DOHH2 (cell line): ENCODE measurements around the gene HSPBP1.

Experiments used
- H3F3A ChIP-seq: fragments of 200-600 bp; sonication (generic), shearing (Covaris generic); 2 replicates; pipeline ENCODE4 v1.6.0; 2016; ENCODE audit warnings: antibody characterized with exemption, mild to moderate bottlenecking; ENCODE audit not compliant: control insufficient read depth, insufficient read depth
- H3K27ac ChIP-seq: fragments of 200-600 bp; sonication (generic); 2 replicates; pipeline ENCODE4 v1.5.1; 2014; ENCODE audit warnings: low read depth, mild to moderate bottlenecking, low read length, moderate library complexity
- H3K27me3 ChIP-seq: fragments of 200-600 bp; sonication (generic); 2 replicates; pipeline ENCODE4 v1.6.1; 2014; ENCODE audit warnings: mild to moderate bottlenecking, low read length, mixed read lengths; ENCODE audit not compliant: control insufficient read depth
- H3K36me3 ChIP-seq: fragments of 200-600 bp; sonication (generic); 2 replicates; pipeline ENCODE4 v1.6.1; 2014; ENCODE audit warnings: mild to moderate bottlenecking, low read length, moderate library complexity, mixed read lengths; ENCODE audit not compliant: control insufficient read depth
- H3K4me1 ChIP-seq: fragments of 200-600 bp; sonication (generic); 2 replicates; pipeline ENCODE4 v1.6.1; 2014; ENCODE audit warnings: mild to moderate bottlenecking, low read length, mixed read lengths; ENCODE audit not compliant: control insufficient read depth
- H3K4me2 ChIP-seq: fragments of 200-600 bp; sonication (generic); 2 replicates; pipeline ENCODE4 v1.6.0; 2014; ENCODE audit warnings: mild to moderate bottlenecking, low read length, moderate library complexity
- H3K4me3 ChIP-seq: fragments of 200-600 bp; sonication (generic); 2 replicates; pipeline ENCODE4 v1.5.1; 2014; ENCODE audit warnings: mild to moderate bottlenecking, low read length, mixed read lengths
- H3K79me2 ChIP-seq: fragments of 200-600 bp; sonication (generic); 2 replicates; pipeline ENCODE4 v1.6.1; 2014; ENCODE audit warnings: mild to moderate bottlenecking, low read length, mixed read lengths; ENCODE audit not compliant: control insufficient read depth
- H3K9me2 ChIP-seq: fragments of 200-600 bp; sonication (generic); replicated peaks from 2 replicates; pipeline ENCODE4 v1.6.1; 2014; ENCODE audit warnings: mild to moderate bottlenecking, low read length, mixed read lengths; ENCODE audit not compliant: control insufficient read depth
- H3K9me3 ChIP-seq: fragments of 200-600 bp; sonication (generic); 2 replicates; pipeline ENCODE4 v1.6.1; 2014; ENCODE audit warnings: antibody characterized with exemption, low read length, mixed read lengths; ENCODE audit not compliant: control insufficient read depth, insufficient read depth
- H4K20me1 ChIP-seq: fragments of 200-600 bp; sonication (generic); 2 replicates; pipeline ENCODE4 v1.6.0; 2014; ENCODE audit warnings: low read depth, mild to moderate bottlenecking, antibody characterized with exemption, low read length, moderate library complexity; ENCODE audit not compliant: control insufficient read depth, insufficient read depth
- EZH2phosphoT487 ChIP-seq: fragments of 200-600 bp; sonication (generic); IDR thresholded peaks from 2 replicates; pipeline ENCODE4 v1.6.1; 2017; ENCODE audit warnings: borderline replicate concordance, mild to moderate bottlenecking, antibody characterized with exemption, low read length, moderate library complexity, mixed read lengths
- TF ChIP-seq, protein P1 (sequence below): fragments of 200-600 bp; sonication (generic); IDR thresholded peaks from one replicate; pipeline ENCODE4 v1.5.1; 2014; ENCODE audit warnings: antibody characterized with exemption, mild to moderate bottlenecking, low read depth, low read length; ENCODE audit not compliant: poor library complexity, severe bottlenecking

HSPBP1 gene

DNA sequence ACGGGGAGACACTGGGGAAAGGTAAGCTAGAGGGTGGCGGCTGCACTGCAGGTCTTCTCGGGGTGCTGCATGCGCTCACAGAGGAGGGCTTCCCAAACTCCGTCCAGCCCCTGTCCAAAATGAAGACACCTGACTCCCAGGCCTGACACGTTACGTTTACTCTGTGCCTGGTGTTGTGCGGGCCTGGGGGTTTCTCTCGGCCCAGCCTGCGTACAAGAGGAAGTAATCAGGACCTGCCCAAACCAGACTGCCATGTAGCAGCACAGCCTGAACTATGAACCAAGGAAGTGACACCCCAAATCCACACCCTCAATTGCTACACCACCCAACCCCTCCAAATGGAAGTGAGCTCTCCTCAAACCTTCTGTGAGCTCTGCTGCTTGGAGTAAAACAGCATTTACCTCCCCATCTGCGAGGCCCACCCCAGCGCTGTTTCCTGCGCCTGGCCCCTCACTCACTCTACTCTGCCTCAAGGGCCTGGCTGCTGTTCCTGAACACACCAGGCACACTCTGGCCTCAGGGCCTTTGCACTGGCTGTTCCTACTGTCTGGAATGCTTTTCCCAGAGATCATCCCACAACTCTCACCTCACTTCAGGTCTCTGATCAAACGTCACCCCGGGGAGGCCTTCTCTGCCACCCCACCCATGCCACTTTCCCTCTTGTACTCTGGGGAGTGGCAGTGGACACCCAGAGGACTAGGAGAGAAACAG is 3.0 kb downstream of the HSPBP1 start:
- peak overlapping the region; percentile 72 for H3K4me3 ChIP-seq

DNA sequence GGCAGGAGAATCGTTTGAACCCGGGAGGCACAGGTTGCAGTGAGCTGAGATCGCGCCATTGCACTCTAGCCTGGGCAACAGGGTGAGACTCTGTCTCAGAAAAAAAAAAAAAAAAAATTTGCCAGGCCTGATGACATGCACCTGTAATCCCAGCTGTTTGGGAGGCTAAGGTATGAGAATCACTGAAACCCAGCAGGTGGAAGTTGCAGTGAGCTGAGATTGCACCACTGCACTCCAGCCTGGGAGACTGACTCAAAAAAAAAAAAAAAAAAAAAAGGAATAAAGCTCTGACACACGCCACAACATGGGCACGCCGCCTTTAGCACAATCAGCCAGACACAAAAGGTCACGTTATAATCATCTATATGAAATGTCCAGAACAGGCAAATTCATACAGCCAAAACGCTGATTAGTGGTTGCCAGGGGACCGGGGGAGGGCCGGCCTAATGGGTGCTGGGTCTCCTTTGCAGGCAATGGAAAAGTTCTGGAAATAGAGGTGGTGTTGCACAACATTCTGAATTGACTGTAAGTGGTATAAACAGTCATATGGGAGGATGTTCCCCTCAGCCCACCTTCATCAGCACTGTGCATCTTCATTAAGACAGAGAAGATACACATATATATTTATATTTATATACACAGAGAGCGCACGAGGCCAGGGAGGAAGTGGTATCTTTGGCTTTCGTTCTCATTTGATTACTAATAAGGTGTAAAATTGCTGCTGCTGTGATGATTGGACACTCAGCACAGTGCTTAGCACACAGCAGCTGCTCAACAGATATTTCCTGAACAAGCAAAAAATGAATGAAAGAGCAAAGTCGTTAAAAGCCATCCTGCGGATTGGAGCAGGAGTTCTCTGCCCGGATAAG is 3.8 kb downstream of the HSPBP1 start:
- Histone ChIP-seq H3K27me3 (no peaks in the 10 kb centered on the region; the same call in 1 of the 2 replicates), H3K9me2 (no peaks in the 10 kb centered on the region), H3K36me3 (peaks cover 29% of the 10 kb centered on the region), H3K4me3 (peak overlapping the region; percentile 72), H3K4me2 (peak overlapping the region; percentile 92), H3K4me1 (peaks cover 60% of the 10 kb centered on the region), H3K9me3 (no peaks in the 10 kb centered on the region), H3K79me2 (peaks cover 14% of the 10 kb centered on the region), H3K27ac (peak overlapping the region; percentile 94), H4K20me1 (0 out of 2 replicates have a peak, but pooled peaks cover 9% of the 10 kb centered on the region), H3F3A (peaks cover 28% of the 10 kb centered on the region)
- TF ChIP-seq, protein P1, sequence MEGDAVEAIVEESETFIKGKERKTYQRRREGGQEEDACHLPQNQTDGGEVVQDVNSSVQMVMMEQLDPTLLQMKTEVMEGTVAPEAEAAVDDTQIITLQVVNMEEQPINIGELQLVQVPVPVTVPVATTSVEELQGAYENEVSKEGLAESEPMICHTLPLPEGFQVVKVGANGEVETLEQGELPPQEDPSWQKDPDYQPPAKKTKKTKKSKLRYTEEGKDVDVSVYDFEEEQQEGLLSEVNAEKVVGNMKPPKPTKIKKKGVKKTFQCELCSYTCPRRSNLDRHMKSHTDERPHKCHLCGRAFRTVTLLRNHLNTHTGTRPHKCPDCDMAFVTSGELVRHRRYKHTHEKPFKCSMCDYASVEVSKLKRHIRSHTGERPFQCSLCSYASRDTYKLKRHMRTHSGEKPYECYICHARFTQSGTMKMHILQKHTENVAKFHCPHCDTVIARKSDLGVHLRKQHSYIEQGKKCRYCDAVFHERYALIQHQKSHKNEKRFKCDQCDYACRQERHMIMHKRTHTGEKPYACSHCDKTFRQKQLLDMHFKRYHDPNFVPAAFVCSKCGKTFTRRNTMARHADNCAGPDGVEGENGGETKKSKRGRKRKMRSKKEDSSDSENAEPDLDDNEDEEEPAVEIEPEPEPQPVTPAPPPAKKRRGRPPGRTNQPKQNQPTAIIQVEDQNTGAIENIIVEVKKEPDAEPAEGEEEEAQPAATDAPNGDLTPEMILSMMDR = no peak
- TF ChIP-seq EZH2phosphoT487 = no peak

More for the DNA sequence above, 3.0 kb downstream of the HSPBP1 start:
- Histone ChIP-seq H3K4me1 (peaks cover 67% of the 10 kb centered on the region), H3F3A (peaks cover 28% of the 10 kb centered on the region), H3K27ac (peak overlapping the region; percentile 94), H3K36me3 (peaks cover 29% of the 10 kb centered on the region), H4K20me1 (0 out of 2 replicates have a peak, but pooled peaks cover 9% of the 10 kb centered on the region), H3K9me3 (no peaks in the 10 kb centered on the region), H3K9me2 (no peaks in the 10 kb centered on the region), H3K79me2 (peaks cover 14% of the 10 kb centered on the region), H3K4me2 (peak overlapping the region; percentile 92), H3K27me3 (no peaks in the 10 kb centered on the region; the same call in 1 of the 2 replicates)
- TF ChIP-seq, protein P1 = no peak

DNA sequence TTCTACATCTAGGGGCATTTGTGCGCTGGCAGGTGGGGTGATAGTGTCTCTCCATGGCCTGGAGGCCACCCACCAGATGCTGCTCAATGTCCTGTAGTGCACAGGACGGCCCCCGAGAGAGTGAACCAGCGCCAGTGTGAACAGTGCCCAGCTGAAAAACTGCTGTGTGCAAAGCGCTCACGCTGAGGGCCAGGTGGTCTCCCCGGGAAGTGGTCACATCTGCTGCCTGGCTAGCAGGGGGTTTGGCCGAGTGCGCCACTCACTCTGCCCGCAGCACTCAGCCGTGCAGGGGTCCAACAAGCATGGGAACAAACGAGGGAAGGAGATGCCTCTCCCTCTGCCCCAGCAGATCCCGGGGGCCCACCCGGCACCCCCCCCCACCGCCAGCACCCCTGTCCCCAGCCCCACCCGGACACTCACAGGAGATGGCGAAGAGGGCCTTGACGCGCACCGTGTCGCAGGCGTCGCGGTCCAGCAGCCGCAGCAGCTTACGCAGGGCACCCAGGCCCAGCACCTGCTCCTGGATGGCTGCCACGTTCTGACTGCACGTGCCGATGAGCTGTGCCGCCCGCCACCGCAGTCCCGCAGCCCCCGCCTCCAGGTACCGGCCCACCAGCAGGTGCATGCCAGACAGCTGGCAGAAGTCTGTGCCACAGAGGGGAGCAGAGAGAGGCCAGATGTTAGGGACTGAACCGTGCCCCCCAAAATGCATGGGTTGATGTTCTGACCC is 5.8 kb downstream of the HSPBP1 start:
- Histone ChIP-seq H3K9me2 (no peaks in the 10 kb centered on the region), H3K4me1 (peaks cover 46% of the 10 kb centered on the region), H3K9me3 (no peaks in the 10 kb centered on the region), H3F3A (peaks cover 23% of the 10 kb centered on the region), H3K27me3 (no peaks in the 10 kb centered on the region; the same call in 1 of the 2 replicates), H3K4me3 (no peak overlapping the region), H3K4me2 (no peak overlapping the region), H4K20me1 (0 out of 2 replicates have a peak, but pooled peaks cover 9% of the 10 kb centered on the region), H3K36me3 (peaks cover 29% of the 10 kb centered on the region), H3K27ac (no peak overlapping the region), H3K79me2 (peaks cover 9% of the 10 kb centered on the region)
- no peak for TF ChIP-seq EZH2phosphoT487
